ENCODE data around the gene VSX1.

The VSX1 gene

DNA sequence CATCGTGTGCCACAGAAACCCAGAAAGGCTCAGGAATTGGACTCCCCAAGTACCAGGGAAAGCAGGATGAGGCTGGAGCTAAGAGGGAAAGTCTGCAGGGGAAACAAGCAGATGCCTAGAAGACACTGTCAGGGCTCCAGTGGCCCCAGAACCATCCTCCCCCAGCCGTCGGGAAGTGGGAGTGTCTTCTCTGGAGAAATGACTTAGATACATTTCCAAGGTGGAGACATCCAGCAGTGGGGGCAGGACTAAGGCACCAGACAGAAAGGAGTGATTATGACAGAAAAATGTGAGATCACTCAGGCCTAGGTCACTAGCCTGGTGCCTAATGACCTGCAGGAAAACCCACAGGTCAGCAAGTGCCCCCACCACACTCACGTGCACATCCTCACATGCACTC, 36.0 kb upstream of the VSX1 start:
- no peak overlapping the region for H3K4me3 ChIP-seq (ENCODE audit: low read length in 2 of 2)
- H3K27ac ChIP-seq (ENCODE audit: low read length), result no peak overlapping the region
- H3K9ac ChIP-seq (ENCODE audit: low read length in 2 of 2), result no peak overlapping the region
- peaks cover 0 to 2% of the 10 kb centered on the region in 2 donors for H3K27me3 ChIP-seq (ENCODE audit: control insufficient read depth in 1 of 2, insufficient read depth in 2 of 2, low read length in 2 of 2)
- no peaks in the 10 kb centered on the region for H3K36me3 ChIP-seq (ENCODE audit: control insufficient read depth in 2 of 2, insufficient read depth in 2 of 2, low read length in 2 of 2)
- no peaks in the 10 kb centered on the region for H3K9me3 ChIP-seq (ENCODE audit: control insufficient read depth in 2 of 2, low read length in 2 of 2)
- H3K4me1 ChIP-seq (ENCODE audit: control insufficient read depth, insufficient read depth, low read length), result peaks cover 9% of the 10 kb centered on the region

DNA sequence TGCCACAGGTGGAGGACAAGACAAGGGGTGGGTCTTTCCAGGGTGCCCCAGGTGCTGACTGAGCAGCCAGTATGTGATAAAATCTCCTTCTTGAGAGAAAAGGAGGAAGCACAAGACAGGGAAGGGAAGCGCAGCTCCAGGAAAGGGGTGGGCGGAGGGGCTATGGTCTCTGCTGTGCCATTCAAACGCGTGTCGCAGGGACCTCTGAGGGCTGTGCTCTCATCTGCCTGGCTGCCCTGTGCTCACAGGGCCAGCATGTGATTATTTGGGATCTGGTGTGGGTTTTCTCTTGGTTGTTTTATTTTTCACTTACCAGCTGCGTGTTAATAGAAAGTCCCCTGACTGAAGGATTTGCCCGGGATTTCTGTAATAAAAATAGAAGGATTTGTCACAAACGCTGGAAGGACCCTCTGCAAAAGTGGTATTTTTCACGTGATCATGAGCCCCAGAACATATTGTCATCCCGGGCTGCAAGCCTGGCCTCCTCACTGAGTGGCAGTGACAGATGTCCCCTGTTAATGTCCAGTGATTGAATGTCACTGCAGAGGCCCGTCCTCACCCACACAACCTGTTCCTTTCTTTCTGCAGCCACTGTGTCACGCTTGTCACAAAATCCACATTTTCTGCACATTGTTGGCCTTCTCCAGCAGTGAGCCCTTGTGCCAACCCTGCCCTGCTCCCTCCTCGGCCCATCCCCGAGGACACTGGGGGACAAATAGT, 35.0 kb upstream of the VSX1 start:
- no peaks in the 10 kb centered on the region for H3K9me3 ChIP-seq (ENCODE audit: control insufficient read depth in 2 of 2, low read length in 2 of 2)
- no peak overlapping the region for H3K27ac ChIP-seq (ENCODE audit: low read length)
- peaks cover 0 to 2% of the 10 kb centered on the region in 2 donors for H3K27me3 ChIP-seq (ENCODE audit: control insufficient read depth in 1 of 2, insufficient read depth in 2 of 2, low read length in 2 of 2)
- H3K36me3 ChIP-seq (ENCODE audit: control insufficient read depth in 2 of 2, insufficient read depth in 2 of 2, low read length in 2 of 2), result no peaks in the 10 kb centered on the region
- H3K4me1 ChIP-seq (ENCODE audit: control insufficient read depth, insufficient read depth, low read length), result peaks cover 9% of the 10 kb centered on the region
- no peak overlapping the region for H3K4me3 ChIP-seq (ENCODE audit: low read length in 2 of 2)
- no peak overlapping the region for H3K9ac ChIP-seq (ENCODE audit: low read length in 2 of 2)

DNA sequence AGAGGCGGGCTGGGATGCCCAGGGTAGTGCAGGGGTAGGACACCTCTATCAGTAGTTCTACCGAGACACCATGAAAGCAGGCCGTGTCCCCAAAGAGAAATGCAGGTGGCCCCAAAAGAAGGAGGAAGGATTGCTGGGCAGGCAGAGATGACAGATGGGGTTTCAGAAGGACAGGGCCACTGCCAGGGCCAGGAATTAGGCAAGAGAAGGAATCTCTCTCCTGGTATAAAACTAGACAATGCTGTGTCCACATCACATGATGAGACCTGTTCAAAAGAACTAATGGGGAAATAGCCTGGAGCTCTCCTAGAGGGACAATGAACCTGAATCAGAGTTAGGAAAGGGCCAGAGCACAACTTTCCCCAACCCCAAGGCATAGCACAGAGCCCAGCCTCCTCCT, 21.6 kb upstream of the VSX1 start:
- H3K27me3 ChIP-seq (ENCODE audit: control insufficient read depth in 1 of 2, insufficient read depth in 2 of 2, low read length in 2 of 2), result peaks cover 4 to 10% of the 10 kb centered on the region in 2 donors
- no peak overlapping the region for H3K4me3 ChIP-seq (ENCODE audit: low read length in 2 of 2)
- no peak overlapping the region for H3K27ac ChIP-seq (ENCODE audit: low read length)
- no peaks in the 10 kb centered on the region for H3K36me3 ChIP-seq (ENCODE audit: control insufficient read depth in 2 of 2, insufficient read depth in 2 of 2, low read length in 2 of 2)
- H3K4me1 ChIP-seq (ENCODE audit: control insufficient read depth, insufficient read depth, low read length), result no peaks in the 10 kb centered on the region
- no peaks in the 10 kb centered on the region for H3K9me3 ChIP-seq (ENCODE audit: control insufficient read depth in 2 of 2, low read length in 2 of 2)
- H3K9ac ChIP-seq (ENCODE audit: low read length in 2 of 2), result no peak overlapping the region

DNA sequence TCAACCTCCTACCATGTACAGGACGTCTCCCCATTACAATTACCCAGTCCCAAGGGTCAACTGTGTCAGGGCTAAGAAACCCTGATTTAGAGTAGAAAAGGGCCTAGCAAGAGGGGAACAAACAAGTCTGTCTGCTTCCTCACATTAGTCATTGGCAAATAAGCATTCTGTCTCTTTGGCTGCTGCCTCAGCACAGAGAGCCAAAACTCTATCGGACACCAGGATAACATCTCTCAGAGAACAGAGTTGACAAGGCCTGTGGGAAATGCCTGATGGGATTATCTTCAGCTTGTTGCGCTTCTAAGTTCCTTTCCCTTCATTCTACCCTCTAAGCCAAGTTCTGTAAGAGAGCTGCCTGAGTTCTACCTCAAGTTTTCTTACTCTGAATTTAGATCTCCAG, 19.0 kb upstream of the VSX1 start:
- no peak overlapping the region for H3K4me3 ChIP-seq (ENCODE audit: low read length in 2 of 2)
- no peaks in the 10 kb centered on the region for H3K4me1 ChIP-seq (ENCODE audit: control insufficient read depth, insufficient read depth, low read length)
- H3K27me3 ChIP-seq (ENCODE audit: control insufficient read depth in 1 of 2, insufficient read depth in 2 of 2, low read length in 2 of 2), result peaks cover 4 to 10% of the 10 kb centered on the region in 2 donors
- no peak overlapping the region for H3K9ac ChIP-seq (ENCODE audit: low read length in 2 of 2)
- no peaks in the 10 kb centered on the region for H3K9me3 ChIP-seq (ENCODE audit: control insufficient read depth in 2 of 2, low read length in 2 of 2)
- H3K27ac ChIP-seq (ENCODE audit: low read length), result no peak overlapping the region
- no peaks in the 10 kb centered on the region for H3K36me3 ChIP-seq (ENCODE audit: control insufficient read depth in 2 of 2, insufficient read depth in 2 of 2, low read length in 2 of 2)

DNA sequence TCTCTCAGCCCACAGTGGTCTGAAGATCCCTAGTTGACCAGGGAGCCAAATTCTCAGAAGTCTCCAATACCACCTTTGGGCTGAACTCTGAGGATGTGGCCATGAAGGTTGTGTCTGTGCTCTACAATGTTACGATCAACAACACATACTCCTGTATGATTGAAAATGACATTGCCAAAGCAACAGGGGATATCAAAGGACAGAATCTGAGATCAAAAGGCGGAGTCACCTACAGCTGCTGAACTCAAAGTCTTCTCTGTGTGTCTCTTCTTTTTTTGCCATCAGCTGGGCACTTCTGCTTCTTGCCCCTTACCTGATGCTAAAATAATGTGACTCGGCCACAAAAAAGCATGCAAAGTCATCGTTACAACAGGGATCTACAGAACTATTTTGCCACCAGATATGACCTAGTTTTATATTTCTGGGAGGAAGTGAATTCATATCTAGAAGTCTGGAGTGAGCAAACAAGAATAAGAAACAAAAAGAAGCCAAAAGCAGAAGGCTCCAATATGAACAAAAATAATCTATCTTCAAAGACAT, 17.7 kb upstream of the VSX1 start:
- no peak overlapping the region for H3K4me3 ChIP-seq (ENCODE audit: low read length in 2 of 2)
- H3K9me3 ChIP-seq (ENCODE audit: control insufficient read depth in 2 of 2, low read length in 2 of 2), result no peaks in the 10 kb centered on the region
- no peak overlapping the region for H3K9ac ChIP-seq (ENCODE audit: low read length in 2 of 2)
- H3K36me3 ChIP-seq (ENCODE audit: control insufficient read depth in 2 of 2, insufficient read depth in 2 of 2, low read length in 2 of 2), result no peaks in the 10 kb centered on the region
- H3K27me3 ChIP-seq (ENCODE audit: control insufficient read depth in 1 of 2, insufficient read depth in 2 of 2, low read length in 2 of 2), result peaks cover 3 to 8% of the 10 kb centered on the region in 2 donors
- H3K4me1 ChIP-seq (ENCODE audit: control insufficient read depth, insufficient read depth, low read length), result no peaks in the 10 kb centered on the region
- H3K27ac ChIP-seq (ENCODE audit: low read length), result no peak overlapping the region

DNA sequence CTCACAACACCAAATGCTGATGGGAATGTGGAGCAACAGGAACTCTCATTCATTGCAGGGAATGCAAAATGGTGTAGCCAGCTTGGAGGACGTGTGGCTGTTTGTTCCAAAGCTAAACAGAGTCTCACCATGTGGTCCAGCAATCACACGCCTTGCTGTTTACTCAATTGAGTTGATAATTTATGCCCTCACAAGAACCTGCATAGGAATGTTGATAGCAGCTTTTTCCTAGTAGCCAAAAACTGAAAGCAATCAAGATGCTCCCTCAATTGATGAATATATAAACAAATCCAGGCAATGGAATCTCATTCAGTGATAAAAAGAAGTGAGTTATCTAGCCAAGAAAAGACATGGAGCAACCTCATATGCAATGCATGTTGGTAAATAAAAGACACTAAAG, 15.6 kb upstream of the VSX1 start:
- Histone ChIP-seq H3K4me3 (ENCODE audit: low read length in 2 of 2) (no peak overlapping the region), H3K4me1 (ENCODE audit: control insufficient read depth, insufficient read depth, low read length) (no peaks in the 10 kb centered on the region), H3K9ac (ENCODE audit: low read length in 2 of 2) (no peak overlapping the region), H3K27ac (ENCODE audit: low read length) (no peak overlapping the region), H3K9me3 (ENCODE audit: control insufficient read depth in 2 of 2, low read length in 2 of 2) (no peaks in the 10 kb centered on the region), H3K27me3 (ENCODE audit: control insufficient read depth in 1 of 2, insufficient read depth in 2 of 2, low read length in 2 of 2) (no peaks in the 10 kb centered on the region), H3K36me3 (ENCODE audit: control insufficient read depth in 2 of 2, insufficient read depth in 2 of 2, low read length in 2 of 2) (no peaks in the 10 kb centered on the region)

DNA sequence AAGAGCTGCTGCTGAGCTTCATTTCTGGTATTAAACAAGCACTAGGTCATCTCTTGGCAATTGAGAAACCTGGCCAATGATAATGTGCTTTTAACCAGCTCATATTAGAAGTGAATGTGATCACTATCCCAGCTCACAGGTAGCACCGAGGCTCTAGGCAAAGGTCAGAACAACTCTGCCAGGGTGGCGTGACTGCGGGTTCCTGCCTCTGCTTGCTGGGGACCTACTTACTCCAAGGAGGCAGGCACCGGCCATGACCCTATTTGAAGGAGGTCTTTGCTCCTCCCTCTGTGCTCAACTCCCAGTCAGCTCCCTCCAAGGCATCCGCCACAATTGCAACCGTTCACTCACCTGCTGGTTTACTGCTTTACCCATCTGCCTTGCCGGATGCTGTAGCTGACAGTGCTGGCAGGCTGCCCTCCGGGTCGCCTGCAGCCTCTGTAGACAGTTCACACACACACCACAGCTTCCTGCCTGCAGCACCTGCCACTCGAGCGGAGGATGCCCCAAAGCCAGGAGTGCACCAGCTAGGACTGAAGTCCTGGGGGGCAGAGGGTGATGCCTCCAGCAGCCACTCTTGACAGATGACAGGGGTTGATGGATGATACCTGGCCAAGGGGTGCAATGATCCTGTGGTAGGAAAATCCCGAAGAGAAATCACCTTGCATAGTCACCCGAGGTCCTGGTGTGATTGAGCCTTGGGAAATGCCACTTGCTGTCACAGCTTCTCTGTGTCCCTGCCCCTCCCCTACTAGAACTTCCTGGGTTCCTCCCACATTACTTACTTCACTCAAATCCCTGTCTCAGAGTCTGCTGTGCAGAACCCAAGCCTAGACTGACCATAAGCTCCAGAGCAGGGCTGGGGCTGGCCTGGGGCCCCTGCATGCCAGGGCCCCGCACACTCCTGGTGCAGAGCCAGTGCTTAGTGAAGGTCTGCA, 8.8 kb upstream of the VSX1 start:
- H3K9ac ChIP-seq (ENCODE audit: low read length in 2 of 2), result no peak overlapping the region
- peaks cover 2% of the 10 kb centered on the region for H3K4me1 ChIP-seq (ENCODE audit: control insufficient read depth, insufficient read depth, low read length)
- no peaks in the 10 kb centered on the region for H3K36me3 ChIP-seq (ENCODE audit: control insufficient read depth in 2 of 2, insufficient read depth in 2 of 2, low read length in 2 of 2)
- peaks cover 22 to 27% of the 10 kb centered on the region in 2 donors for H3K27me3 ChIP-seq (ENCODE audit: control insufficient read depth in 1 of 2, insufficient read depth in 2 of 2, low read length in 2 of 2)
- no peak overlapping the region for H3K27ac ChIP-seq (ENCODE audit: low read length)
- H3K9me3 ChIP-seq (ENCODE audit: control insufficient read depth in 2 of 2, low read length in 2 of 2), result no peaks in the 10 kb centered on the region
- H3K4me3 ChIP-seq (ENCODE audit: low read length in 2 of 2), result no peak overlapping the region

DNA sequence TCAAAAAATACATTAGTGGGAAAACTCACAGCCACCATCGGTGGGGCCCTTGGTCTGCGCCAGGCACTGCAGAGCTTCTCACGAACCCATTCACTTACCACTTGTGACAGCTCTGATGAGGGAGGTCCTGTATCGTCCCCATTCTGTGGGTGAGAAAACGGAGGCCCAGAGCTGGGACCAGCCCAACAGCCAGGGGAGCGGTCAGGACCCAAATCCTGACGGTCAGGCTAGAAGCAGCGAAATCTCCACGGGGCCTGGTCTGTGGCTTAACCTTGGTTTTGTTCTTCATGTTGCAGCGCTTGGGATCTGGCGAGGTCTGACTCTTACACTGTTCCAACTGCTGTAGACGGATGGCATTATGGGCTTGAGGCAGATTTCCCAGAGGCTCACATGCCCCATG, 7.7 kb upstream of the VSX1 start:
- H3K4me1 ChIP-seq (ENCODE audit: control insufficient read depth, insufficient read depth, low read length), result peaks cover 4% of the 10 kb centered on the region
- no peak overlapping the region for H3K4me3 ChIP-seq (ENCODE audit: low read length in 2 of 2)
- no peaks in the 10 kb centered on the region for H3K36me3 ChIP-seq (ENCODE audit: control insufficient read depth in 2 of 2, insufficient read depth in 2 of 2, low read length in 2 of 2)
- H3K9me3 ChIP-seq (ENCODE audit: control insufficient read depth in 2 of 2, low read length in 2 of 2), result no peaks in the 10 kb centered on the region
- no peak overlapping the region for H3K9ac ChIP-seq (ENCODE audit: low read length in 2 of 2)
- H3K27ac ChIP-seq (ENCODE audit: low read length), result no peak overlapping the region
- peaks cover 33 to 35% of the 10 kb centered on the region in 2 donors for H3K27me3 ChIP-seq (ENCODE audit: control insufficient read depth in 1 of 2, insufficient read depth in 2 of 2, low read length in 2 of 2)

DNA sequence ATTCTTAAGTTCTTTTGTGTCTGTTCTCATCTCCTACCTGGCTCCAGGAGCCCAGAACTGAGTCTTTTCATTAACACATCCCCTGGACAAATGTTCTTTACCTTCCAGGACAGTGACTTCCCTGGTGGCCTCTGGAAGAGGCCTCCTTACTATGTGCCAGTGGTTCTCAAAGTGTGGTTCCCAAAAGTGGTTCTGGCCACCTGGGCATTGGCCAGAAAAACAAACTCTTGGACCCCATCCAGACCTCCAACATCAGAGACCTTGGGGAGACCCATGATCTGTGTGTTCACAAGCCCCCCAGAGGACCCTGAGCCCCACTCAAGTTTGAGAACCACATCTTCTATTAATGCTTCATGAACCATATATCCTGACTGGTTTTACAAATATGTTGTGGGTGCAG, 7.2 kb upstream of the VSX1 start:
- Histone ChIP-seq H3K27me3 (ENCODE audit: control insufficient read depth in 1 of 2, insufficient read depth in 2 of 2, low read length in 2 of 2) (peaks cover 39 to 40% of the 10 kb centered on the region in 2 donors), H3K4me3 (ENCODE audit: low read length in 2 of 2) (no peak overlapping the region), H3K9me3 (ENCODE audit: control insufficient read depth in 2 of 2, low read length in 2 of 2) (no peaks in the 10 kb centered on the region), H3K36me3 (ENCODE audit: control insufficient read depth in 2 of 2, insufficient read depth in 2 of 2, low read length in 2 of 2) (no peaks in the 10 kb centered on the region), H3K4me1 (ENCODE audit: control insufficient read depth, insufficient read depth, low read length) (peaks cover 10% of the 10 kb centered on the region), H3K27ac (ENCODE audit: low read length) (no peak overlapping the region), H3K9ac (ENCODE audit: low read length in 2 of 2) (no peak overlapping the region)

DNA sequence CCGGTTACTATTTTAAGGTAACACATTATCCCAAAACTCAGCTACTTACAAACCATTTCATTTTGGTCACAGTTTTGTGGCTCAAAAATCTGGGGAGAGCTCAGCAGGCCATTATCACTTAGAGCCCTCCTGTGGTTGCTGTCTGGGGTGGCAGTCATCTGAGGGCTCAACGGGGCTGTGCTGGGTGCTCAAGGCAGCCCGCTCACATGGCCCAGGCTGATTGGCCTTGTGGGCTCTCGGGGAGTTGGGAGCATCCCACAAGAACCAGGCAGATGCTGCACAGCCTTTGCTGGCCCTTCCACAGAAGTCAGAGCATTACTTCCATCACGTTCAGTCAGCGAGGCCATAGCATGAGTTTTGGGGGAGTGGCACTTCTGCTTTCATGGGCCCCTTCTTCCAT, 6.3 kb upstream of the VSX1 start:
- H3K36me3 ChIP-seq (ENCODE audit: control insufficient read depth in 2 of 2, insufficient read depth in 2 of 2, low read length in 2 of 2), result no peaks in the 10 kb centered on the region
- no peak overlapping the region for H3K27ac ChIP-seq (ENCODE audit: low read length)
- H3K4me3 ChIP-seq (ENCODE audit: low read length in 2 of 2), result no peak overlapping the region
- H3K4me1 ChIP-seq (ENCODE audit: control insufficient read depth, insufficient read depth, low read length), result peaks cover 18% of the 10 kb centered on the region
- H3K9me3 ChIP-seq (ENCODE audit: control insufficient read depth in 2 of 2, low read length in 2 of 2), result no peaks in the 10 kb centered on the region
- H3K27me3 ChIP-seq (ENCODE audit: control insufficient read depth in 1 of 2, insufficient read depth in 2 of 2, low read length in 2 of 2), result peaks cover 47 to 49% of the 10 kb centered on the region in 2 donors
- H3K9ac ChIP-seq (ENCODE audit: low read length in 2 of 2), result no peak overlapping the region
